H1 (cell line): ENCODE measurements around the gene PPARD. TPM values are rescaled to one million over a fixed set of nuclear protein-coding genes. Genes with fewer than 3 reads are reported as not detected.

Source experiments
- CTCF ChIA-PET: fragments of 300-600 bp; sonication (Branson Sonifier 250); formaldehyde crosslinking; loops from one replicate; lab custom pipeline; 2021; ENCODE audit not compliant: partially characterized antibody; lab: Charles Lee
- POLR2A ChIA-PET: fragments of 300-600 bp; sonication (Branson Sonifier 250); formaldehyde crosslinking; loops from one replicate; lab custom pipeline; 2021; ENCODE audit warnings: inconsistent platforms; ENCODE audit not compliant: partially characterized antibody; lab: Charles Lee
- DNase-seq, 2 experiments: peaks; one replicate each; pipeline versions ENCODE4 v3.0.0 to v3.0.0-alpha.2; 2010 to 2022; ENCODE audit warnings: low spot score in 2 of 2, low read depth in 1 of 2, mixed read lengths in 1 of 2
- FAIRE-seq: peaks from 2 replicates; lab custom pipeline; 2011; peaks lifted over from hg19 to GRCh38; lab: Jason Lieb, UNC
- H2AFZ ChIP-seq: 2 replicates; pipeline ENCODE4 v1.8.1; 2012; ENCODE audit warnings: low read length, inconsistent platforms
- H2AK5ac ChIP-seq: 2 replicates; pipeline ENCODE4 v1.6.1; 2013; ENCODE audit warnings: low read depth, low read length
- H2BK120ac ChIP-seq: replicated peaks from 2 replicates; pipeline ENCODE3; 2013; ENCODE audit warnings: low read depth, low read length, inconsistent platforms
- H2BK12ac ChIP-seq: 2 replicates; pipeline ENCODE4 v1.6.1; 2013; ENCODE audit warnings: low read depth, low read length
- H2BK15ac ChIP-seq: 2 replicates; pipeline ENCODE4 v1.6.1; 2013; ENCODE audit warnings: low read length
- H2BK20ac ChIP-seq: 2 replicates; pipeline ENCODE4 v1.6.1; 2013; ENCODE audit warnings: low read length
- H2BK5ac ChIP-seq: 2 replicates; pipeline ENCODE4 v1.6.1; 2013; ENCODE audit warnings: low read depth, low read length
- H3K14ac ChIP-seq: 2 replicates; pipeline ENCODE4 v1.6.1; 2013; ENCODE audit warnings: inconsistent platforms; ENCODE audit not compliant: insufficient read length
- H3K18ac ChIP-seq: 2 replicates; pipeline ENCODE4 v1.6.1; 2013; ENCODE audit warnings: low read length; ENCODE audit errors: extremely low read depth
- H3K23ac ChIP-seq: 2 replicates; pipeline ENCODE4 v1.6.1; 2013; ENCODE audit warnings: inconsistent platforms; ENCODE audit not compliant: insufficient read length
- H3K23me2 ChIP-seq: 2 replicates; pipeline ENCODE4 v1.6.1; 2013; ENCODE audit warnings: low read depth, low read length
- H3K27ac ChIP-seq: 2 replicates; pipeline ENCODE4 v1.6.1; 2011; ENCODE audit warnings: low read depth, low read length, inconsistent platforms
- H3K27me3 ChIP-seq, 4 experiments: replicated peaks in 1 of 4; 1 replicate in 1 of 4; 2 replicates in 3 of 4; pipeline versions ENCODE4 v1.6.1 to v1.8.1; 2011 to 2013; ENCODE audit warnings: low read length in 3 of 4, mild to moderate bottlenecking in 3 of 4, inconsistent platforms in 2 of 4, mixed read lengths in 2 of 4, moderate library complexity in 1 of 4; ENCODE audit not compliant: control insufficient read depth in 3 of 4, insufficient read depth in 3 of 4; ENCODE audit errors: extremely low read depth in 1 of 4
- H3K36me3 ChIP-seq, 4 experiments: 2 replicates each; pipeline versions ENCODE4 v1.6.1 to v1.8.1; 2011 to 2013; ENCODE audit warnings: mild to moderate bottlenecking in 4 of 4, low read length in 3 of 4, moderate library complexity in 2 of 4, control low read depth in 1 of 4, inconsistent platforms in 1 of 4; ENCODE audit not compliant: insufficient read depth in 4 of 4, control insufficient read depth in 2 of 4
- H3K4ac ChIP-seq: replicated peaks from 2 replicates; pipeline ENCODE3; 2013; ENCODE audit warnings: low read length, low read depth, mixed read lengths, inconsistent platforms; ENCODE audit not compliant: insufficient read length
- H3K4me1 ChIP-seq, 4 experiments: replicated peaks in 1 of 4; 1 replicate in 1 of 4; 2 replicates in 3 of 4; pipeline versions ENCODE4 v1.6.1 to v1.8.1; 2011 to 2013; ENCODE audit warnings: low read length in 3 of 4, inconsistent platforms in 2 of 4, mixed read lengths in 1 of 4; ENCODE audit not compliant: insufficient read depth in 4 of 4, control insufficient read depth in 3 of 4
- H3K4me2 ChIP-seq, 2 experiments: 2 replicates each; pipeline versions ENCODE4 v1.6.1 to v1.8.1; 2011 to 2013; ENCODE audit warnings: low read depth in 2 of 2, low read length in 2 of 2, control low read depth in 1 of 2, inconsistent platforms in 1 of 2, mild to moderate bottlenecking in 1 of 2; ENCODE audit not compliant: insufficient read depth in 1 of 2
- H3K4me3 ChIP-seq, 4 experiments: fragments of 200-600, 300-600 bp in 1 of 4; sonication (generic), shearing (Covaris generic), sonication (Bioruptor Twin) in 1 of 4; 2 replicates each; pipeline versions ENCODE4 v1.5.1 to v1.8.1; 2011 to 2016; ENCODE audit warnings: low read length in 4 of 4, low read depth in 3 of 4, control low read depth in 2 of 4, inconsistent platforms in 2 of 4, mild to moderate bottlenecking in 2 of 4, mixed read lengths in 1 of 4, moderate library complexity in 1 of 4; ENCODE audit not compliant: insufficient read depth in 2 of 4; ENCODE audit errors: extremely low read depth in 1 of 4
- H3K56ac ChIP-seq: replicated peaks from 2 replicates; pipeline ENCODE3; 2013; ENCODE audit warnings: low read depth, mild to moderate bottlenecking, mixed read lengths, low read length, inconsistent platforms; ENCODE audit not compliant: insufficient read length
- H3K79me1 ChIP-seq: 2 replicates; pipeline ENCODE4 v1.6.1; 2013; ENCODE audit warnings: low read depth, low read length, control low read depth
- H3K79me2 ChIP-seq, 2 experiments: 2 replicates each; pipeline versions ENCODE4 v1.6.1 to v1.8.1; 2012 to 2013; ENCODE audit warnings: low read length in 2 of 2, mild to moderate bottlenecking in 2 of 2, inconsistent platforms in 1 of 2; ENCODE audit not compliant: insufficient read depth in 2 of 2, control insufficient read depth in 1 of 2
- H3K9ac ChIP-seq, 4 experiments: replicated peaks in 1 of 4; 1 replicate in 1 of 4; 2 replicates in 3 of 4; pipeline versions ENCODE4 v1.6.1 to v1.8.1; 2011 to 2013; ENCODE audit warnings: low read depth in 3 of 4, low read length in 3 of 4, control low read depth in 2 of 4, mild to moderate bottlenecking in 2 of 4, moderate library complexity in 2 of 4, inconsistent platforms in 1 of 4; ENCODE audit errors: extremely low read depth in 1 of 4
- H3K9me3 ChIP-seq, 2 experiments: 2 replicates each; pipeline versions ENCODE4 v1.6.1 to v1.8.1; 2012 to 2013; ENCODE audit warnings: mild to moderate bottlenecking in 2 of 2, moderate library complexity in 2 of 2, control low read depth in 1 of 2, inconsistent platforms in 1 of 2, low read depth in 1 of 2, low read length in 1 of 2, mixed read lengths in 1 of 2; ENCODE audit not compliant: insufficient read depth in 2 of 2
- H4K20me1 ChIP-seq, 2 experiments: replicated peaks in 1 of 2; 2 replicates each; pipeline versions ENCODE3 to v1.8.1; 2011 to 2013; ENCODE audit warnings: inconsistent platforms in 2 of 2, low read length in 2 of 2, mild to moderate bottlenecking in 1 of 2; ENCODE audit not compliant: insufficient read depth in 2 of 2, control insufficient read depth in 1 of 2
- H4K5ac ChIP-seq: 2 replicates; pipeline ENCODE4 v1.6.1; 2013; ENCODE audit warnings: low read length, low read depth, mixed read lengths, inconsistent platforms; ENCODE audit not compliant: insufficient read length
- H4K8ac ChIP-seq: 2 replicates; pipeline ENCODE4 v1.8.0; 2013; ENCODE audit warnings: mild to moderate bottlenecking, moderate library complexity, low read length, inconsistent platforms; ENCODE audit not compliant: insufficient read depth; ENCODE audit errors: extremely low read depth
- H4K91ac ChIP-seq: replicated peaks from 2 replicates; pipeline ENCODE3; 2013; ENCODE audit warnings: low read length, mixed read lengths, inconsistent platforms; ENCODE audit not compliant: insufficient read length
- CEBPB ChIP-seq: IDR thresholded peaks from 2 replicates; pipeline ENCODE4 v1.6.1; 2012; ENCODE audit warnings: low read depth, low read length
- CHD1 ChIP-seq: IDR thresholded peaks from 2 replicates; pipeline ENCODE4 v1.6.1; 2012; ENCODE audit warnings: low read depth, low read length, improper control_type of control experiment
- CHD2 ChIP-seq: IDR thresholded peaks from 2 replicates; pipeline ENCODE4 v1.6.1; 2012; ENCODE audit warnings: low read length, improper control_type of control experiment
- KDM5A ChIP-seq: fragments of 200-600 bp; IDR thresholded peaks from 2 replicates; pipeline ENCODE4 v1.7.1; 2012; ENCODE audit warnings: mild to moderate bottlenecking, low read length, inconsistent platforms, mixed read lengths
- MAFK ChIP-seq: IDR thresholded peaks from 2 replicates; pipeline ENCODE4 v1.6.1; 2012; ENCODE audit warnings: low read depth, mild to moderate bottlenecking, improper control_type of control experiment, low read length
- NANOG ChIP-seq: IDR thresholded peaks from 2 replicates; pipeline ENCODE4 v1.6.1; 2011; ENCODE audit warnings: low read length, low read depth, mild to moderate bottlenecking, inconsistent platforms; ENCODE audit not compliant: insufficient read depth, poor library complexity, severe bottlenecking
- POU5F1 ChIP-seq: IDR thresholded peaks from 2 replicates; pipeline ENCODE4 v1.6.1; 2011; ENCODE audit warnings: low read depth, mild to moderate bottlenecking, low read length, moderate library complexity
- RAD21 ChIP-seq, 2 experiments: IDR thresholded peaks in 1 of 2; conservative IDR thresholded peaks in 1 of 2; 2 replicates each; pipeline ENCODE4 v1.6.1; 2011; ENCODE audit warnings: low read depth in 2 of 2, low read length in 2 of 2, improper control_type of control experiment in 1 of 2, inconsistent platforms in 1 of 2, mild to moderate bottlenecking in 1 of 2, moderate library complexity in 1 of 2
- RNF2 ChIP-seq: fragments of 200-900, 300-1000 bp; sonication (generic); IDR thresholded peaks from 2 replicates; pipeline ENCODE4 v1.7.1; 2016; ENCODE audit warnings: borderline replicate concordance, low read depth, mild to moderate bottlenecking, antibody characterized with exemption, low read length; ENCODE audit not compliant: poor library complexity, severe bottlenecking; ENCODE audit errors: missing control alignments
- SIX5 ChIP-seq: IDR thresholded peaks from 2 replicates; pipeline ENCODE4 v1.6.1; 2011; ENCODE audit warnings: mild to moderate bottlenecking, low read depth, low read length
- WGBS, 2 experiments: shearing (Covaris generic) in 1 of 2; methylation state at CpG; one replicate each; pipeline versions ENCODE4 v1.1.6 to v1.1.7; 2013 to 2015; ENCODE audit warnings: low lambda C conversion rate in 2 of 2, mixed read lengths in 2 of 2, inconsistent platforms in 1 of 2, low coverage in 1 of 2, missing lambda C conversion rate in 1 of 2; ENCODE audit not compliant: insufficient replicate concordance in 2 of 2, insufficient coverage in 1 of 2, insufficient read length in 1 of 2; ENCODE audit errors: extremely low coverage in 1 of 2, missing lambda C conversion rate in 1 of 2; 5-methylcytosine and 5-hydroxymethylcytosine counted together
- polyA plus RNA-seq, 7 experiments: library from polyadenylated mRNA; depleted of rRNA in 3 of 7; stranded (reverse) in 5 of 7; unstranded in 2 of 7; fragments of >200 nt in 5 of 7; fragments of 200-250 nt in 2 of 7; gene quantifications; 1 replicate in 5 of 7; 2 replicates in 1 of 7; 4 replicates in 1 of 7; pipeline versions ENCODE4 v1.2.1 to v1.2.3, GENCODE V29; 2011 to 2013; ENCODE audit warnings: missing spikeins in 2 of 7, mixed read lengths in 2 of 7
- total RNA-seq: library from RNA; stranded (reverse); fragmentation: NEBNext Ultra II Directional; extraction: Animal tissue kit (Norgen Biotek cat#: 25700); gene quantifications from 2 replicates; pipeline ENCODE4 v1.2.1, GENCODE V29; 2021
- TF ChIP-seq, protein P1 (sequence below), 3 experiments: IDR thresholded peaks; 1 replicate in 2 of 3; 2 replicates in 1 of 3; pipeline versions ENCODE4 v1.5.1 to v1.6.1; 2011; ENCODE audit warnings: low read length in 3 of 3, mild to moderate bottlenecking in 3 of 3, inconsistent platforms in 2 of 3, low read depth in 1 of 3, moderate library complexity in 1 of 3; ENCODE audit not compliant: insufficient read depth in 1 of 3; ENCODE audit errors: control extremely low read depth in 1 of 3

Gene PPARD
- total and polyA plus RNA-seq, 2 of the 8 experiments (the other 6 are each of a cell fraction or from before 2014, with no cell fraction given) = 14.6 to 14.9 TPM

DNA sequence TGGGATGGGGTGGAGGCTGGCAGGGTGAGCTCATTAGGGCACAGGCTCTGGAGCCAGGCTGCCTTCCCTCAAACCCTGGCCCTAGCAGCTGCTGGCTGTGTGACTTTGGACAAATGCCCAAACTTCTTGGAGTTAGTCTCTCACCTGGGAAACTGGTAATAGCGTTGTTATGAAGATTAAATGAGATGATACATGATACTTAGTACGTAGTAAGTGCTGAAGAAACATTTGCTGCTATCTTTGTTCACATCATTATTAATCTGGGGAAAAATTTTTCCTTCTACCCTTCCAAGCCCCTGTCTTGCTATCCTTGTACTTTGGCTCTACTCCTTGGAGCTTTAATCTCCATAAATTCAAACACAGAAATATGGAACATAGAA is 22.3 kb upstream of the PPARD start:
- H3K9me3 ChIP-seq = no peaks in the 10 kb centered on the region; a peak in 1 of 4 replicates
- ChIA-PET POLR2A (interaction anchor here (0.9 to 1.9 kb wide), 5 partner anchors 9 to 152 kb away, joined by 3 to 9 read pairs (median 4); partner anchors contain the start of gene RPL10A), CTCF (interaction anchor here (0.7 to 21.2 kb wide), 5 partner anchors 17 to 138 kb away, joined by 3 to 358 read pairs (median 8); partner anchors contain the start of gene DEF6)
- H2BK20ac ChIP-seq = no peak overlapping the region
- no peak for FAIRE-seq
- no peaks in the 10 kb centered on the region for H3K36me3 ChIP-seq
- peaks cover 3 to 19% (median 14%) of the 10 kb centered on the region in 4 experiments for H3K27me3 ChIP-seq
- no peak overlapping the region for H3K14ac ChIP-seq
- WGBS, 2 experiments = 94% methylated on average over 2 of the region's 2 CpGs; no CpG with 5 or more reads in 1 of the 2 experiments
- no peak overlapping the region for H4K5ac ChIP-seq
- H3K79me2 ChIP-seq = no peaks in the 10 kb centered on the region
- H4K20me1 ChIP-seq = no peaks in the 10 kb centered on the region
- no peak for DNase-seq
- no peak overlapping the region for H2BK12ac ChIP-seq
- H2BK120ac ChIP-seq = no peak overlapping the region
- H3K79me1 ChIP-seq = no peaks in the 10 kb centered on the region
- H3K23me2 ChIP-seq = peaks cover 10% of the 10 kb centered on the region
- peaks cover 5 to 8% (median 6%) of the 10 kb centered on the region in 4 experiments for H3K4me1 ChIP-seq
- no peak overlapping the region for H3K4me2 ChIP-seq
- H3K27ac ChIP-seq = no peak overlapping the region
- H3K56ac ChIP-seq = no peak overlapping the region
- H3K23ac ChIP-seq = no peak overlapping the region
- 0 out of 2 replicates have a peak overlapping the region, but pooled peaks have one; percentile 40 for H2BK15ac ChIP-seq
- H3K18ac ChIP-seq = no peak overlapping the region
- H3K4me3 ChIP-seq = no peak overlapping the region
- no peak overlapping the region for H4K8ac ChIP-seq
- no peak overlapping the region for H4K91ac ChIP-seq
- H2AK5ac ChIP-seq = no peak overlapping the region
- no peak overlapping the region for H2AFZ ChIP-seq
- H3K4ac ChIP-seq = no peak overlapping the region
- H3K9ac ChIP-seq = no peak overlapping the region
- H2BK5ac ChIP-seq = no peak overlapping the region
- TF ChIP-seq KDM5A (no peak), MAFK (no peak), CHD2 (no peak), NANOG (no peak), CEBPB (no peak), SIX5 (no peak), POU5F1 (no peak), CHD1 (no peak), RAD21 (IDR thresholded peaks at IDR 0.05 in 1 of 2, conservative IDR thresholded peaks at IDR 0.05 in 1 of 2; ENCODE audit: low read depth in 2 of 2, low read length in 2 of 2) (no peak), RNF2 (no peak)
- TF ChIP-seq, protein P1, sequence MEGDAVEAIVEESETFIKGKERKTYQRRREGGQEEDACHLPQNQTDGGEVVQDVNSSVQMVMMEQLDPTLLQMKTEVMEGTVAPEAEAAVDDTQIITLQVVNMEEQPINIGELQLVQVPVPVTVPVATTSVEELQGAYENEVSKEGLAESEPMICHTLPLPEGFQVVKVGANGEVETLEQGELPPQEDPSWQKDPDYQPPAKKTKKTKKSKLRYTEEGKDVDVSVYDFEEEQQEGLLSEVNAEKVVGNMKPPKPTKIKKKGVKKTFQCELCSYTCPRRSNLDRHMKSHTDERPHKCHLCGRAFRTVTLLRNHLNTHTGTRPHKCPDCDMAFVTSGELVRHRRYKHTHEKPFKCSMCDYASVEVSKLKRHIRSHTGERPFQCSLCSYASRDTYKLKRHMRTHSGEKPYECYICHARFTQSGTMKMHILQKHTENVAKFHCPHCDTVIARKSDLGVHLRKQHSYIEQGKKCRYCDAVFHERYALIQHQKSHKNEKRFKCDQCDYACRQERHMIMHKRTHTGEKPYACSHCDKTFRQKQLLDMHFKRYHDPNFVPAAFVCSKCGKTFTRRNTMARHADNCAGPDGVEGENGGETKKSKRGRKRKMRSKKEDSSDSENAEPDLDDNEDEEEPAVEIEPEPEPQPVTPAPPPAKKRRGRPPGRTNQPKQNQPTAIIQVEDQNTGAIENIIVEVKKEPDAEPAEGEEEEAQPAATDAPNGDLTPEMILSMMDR (IDR thresholded peaks at IDR 0.05; ENCODE audit: control extremely low read depth in 1 of 3, insufficient read depth in 1 of 3, low read depth in 1 of 3, low read length in 3 of 3) = no peak
